GM18517 (cell line): Measurements from ENCODE around the gene EGLN3.
"Not testable (repeated sequence)": the region's sequence is repeated elsewhere in the genome, so short reads cannot be mapped to it uniquely, and the experiment has no call there.

ENCODE experiments used
- ATAC-seq: cut with Tn5 transposase; IDR thresholded peaks from one replicate; pipeline ENCODE4 v1.9.1; 2021; ENCODE audit warnings: mild to moderate bottlenecking, moderate library complexity; ENCODE audit not compliant: unreplicated experiment

Gene EGLN3

DNA sequence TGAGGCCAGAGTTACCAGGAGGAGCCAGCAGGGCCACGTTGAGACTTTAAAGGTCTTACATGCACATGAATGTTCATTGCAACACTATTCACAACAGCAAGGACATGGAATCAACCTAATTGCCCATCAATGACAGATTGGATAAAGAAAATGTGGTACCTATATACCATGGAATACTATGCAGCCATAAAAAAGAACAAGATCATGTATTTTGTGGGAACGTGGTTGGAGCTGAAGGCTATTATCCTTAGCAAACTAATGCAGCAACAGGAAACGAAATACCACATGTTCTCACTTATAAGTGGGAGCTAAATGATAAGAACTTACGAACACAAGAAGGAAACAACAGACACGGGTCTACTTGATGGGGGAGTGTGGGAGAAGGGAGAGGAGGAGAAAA is 11.6 kb upstream of the EGLN3 start:
- not testable (repeated sequence) for ATAC-seq

DNA sequence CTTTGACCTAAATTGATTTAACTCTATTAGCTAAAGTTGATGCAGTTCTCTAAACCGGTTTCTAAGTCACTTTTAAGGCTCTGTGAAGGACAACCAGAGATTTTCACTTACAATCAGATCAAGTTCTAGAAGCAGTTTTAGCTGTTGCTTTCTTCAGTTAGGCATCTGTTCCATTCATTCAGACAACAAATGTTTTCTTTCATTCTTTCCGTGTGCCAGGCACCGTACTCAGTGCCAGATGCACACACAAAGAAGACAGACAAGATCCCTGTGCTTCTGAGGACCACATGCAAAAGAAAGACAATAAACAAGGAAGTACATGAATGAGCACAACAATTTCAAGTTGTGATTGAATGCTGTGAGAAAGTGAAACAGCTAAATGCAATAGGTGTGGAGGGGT is 11.1 kb upstream of the EGLN3 start:
- no peak for ATAC-seq

DNA sequence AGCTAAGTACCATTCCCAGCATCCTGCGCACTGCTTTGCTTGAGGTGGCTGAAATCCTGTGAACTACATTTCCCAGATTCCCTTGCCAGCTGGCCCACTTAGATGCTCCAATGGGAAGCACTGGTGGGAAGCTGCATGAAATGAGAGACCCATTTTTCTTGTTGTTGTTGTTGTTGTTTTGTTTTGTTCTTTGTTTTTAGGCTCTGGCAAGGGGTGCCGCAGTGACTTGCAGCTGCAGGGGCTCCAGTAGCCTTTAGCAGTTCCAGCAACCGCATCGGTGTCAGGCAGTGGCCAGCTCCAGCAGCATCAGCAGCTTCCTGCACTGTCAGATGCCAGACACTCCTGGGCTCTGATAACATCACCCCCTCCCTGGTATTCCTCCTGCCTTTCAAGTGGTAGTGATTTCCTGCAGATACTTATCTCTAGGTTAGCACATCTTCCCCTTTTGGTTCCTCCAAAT is 8.8 kb upstream of the EGLN3 start:
- no peak for ATAC-seq

DNA sequence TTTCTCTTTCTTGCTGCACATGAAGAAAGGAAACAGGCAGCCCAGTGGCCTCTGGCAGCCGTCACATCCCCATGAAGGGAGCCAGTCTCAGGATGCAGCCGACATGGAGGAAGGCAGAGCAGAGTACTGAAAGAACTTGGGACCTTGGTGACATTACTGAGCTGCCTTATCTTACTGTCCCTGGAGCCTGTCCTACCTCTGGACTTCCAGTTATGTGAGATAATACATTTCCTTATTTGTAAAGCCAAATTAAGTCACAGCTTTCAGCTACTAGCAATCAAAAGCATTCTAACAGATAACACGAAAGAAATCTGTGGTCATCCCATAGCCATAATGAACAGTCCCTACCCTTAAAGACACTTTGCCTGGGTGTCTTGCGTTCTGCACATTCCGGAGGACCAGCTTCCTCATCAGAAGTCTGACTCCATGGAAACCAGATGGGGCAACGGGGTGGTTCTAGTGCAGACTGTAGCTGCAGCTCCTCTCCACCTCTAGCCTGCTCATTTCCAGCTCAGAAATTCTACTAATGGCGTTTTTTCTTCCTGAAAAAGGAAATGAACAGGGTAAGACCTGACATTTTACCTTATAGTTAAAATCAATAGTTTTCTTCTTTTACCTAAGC is 7.8 kb upstream of the EGLN3 start:
- no peak for ATAC-seq

DNA sequence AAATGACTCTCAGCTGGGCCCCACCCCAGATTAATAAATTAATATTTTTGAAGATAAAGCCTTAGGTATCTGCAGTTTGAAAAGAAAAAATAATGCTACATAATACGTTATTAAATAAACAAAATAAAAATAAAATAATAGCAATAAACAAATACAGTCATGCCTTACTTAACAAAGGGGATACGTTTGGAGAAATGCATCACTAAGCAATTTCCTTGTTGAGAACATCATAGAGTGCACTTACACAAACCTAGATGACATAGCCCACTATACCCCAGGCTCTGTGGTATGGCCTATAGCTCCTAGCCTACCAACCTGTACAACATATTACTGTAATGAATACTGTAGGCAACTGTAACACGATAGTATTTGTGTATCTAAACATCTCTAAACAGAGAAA is 7.1 kb upstream of the EGLN3 start:
- ATAC-seq: no peak

DNA sequence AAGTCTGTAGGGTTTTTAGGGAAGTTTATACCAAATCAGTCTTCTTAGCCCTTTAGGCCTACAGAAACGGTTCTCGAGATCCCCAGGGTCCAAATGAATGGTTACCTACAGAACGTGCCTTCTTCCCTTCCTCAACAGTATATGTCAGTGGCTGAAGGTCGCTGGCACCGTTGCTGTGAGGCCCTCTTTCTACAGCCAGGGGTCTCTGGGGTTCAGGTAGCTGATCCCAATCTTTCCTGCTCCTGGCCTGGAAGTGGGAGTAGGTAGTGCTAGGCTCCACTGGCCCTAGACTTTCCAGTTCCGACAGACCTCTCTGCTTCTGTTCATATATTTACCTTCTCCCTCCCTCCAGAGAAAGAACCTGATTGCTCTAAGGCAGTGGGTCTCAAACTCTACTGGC is 6.4 kb upstream of the EGLN3 start:
- ATAC-seq: no peak

DNA sequence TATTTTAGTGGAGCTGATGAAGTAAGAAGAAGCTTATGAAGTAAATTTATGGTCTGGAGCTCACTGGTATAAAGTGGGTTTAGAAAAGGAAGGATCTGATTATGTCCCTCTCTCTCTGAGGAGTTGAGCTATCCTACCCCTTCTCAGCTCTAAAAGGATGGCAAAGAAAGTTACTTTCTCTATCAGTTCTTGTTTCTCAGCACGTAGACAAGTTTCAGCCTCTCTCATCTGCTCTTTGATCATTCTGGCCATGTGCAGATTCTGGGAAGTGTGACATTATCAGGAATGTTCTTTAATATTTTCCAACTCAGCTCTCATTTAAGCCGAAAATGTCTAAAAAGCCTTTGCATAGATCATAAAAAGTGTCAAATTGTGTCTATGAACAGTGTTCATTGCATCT is 5.8 kb upstream of the EGLN3 start:
- no peak for ATAC-seq

DNA sequence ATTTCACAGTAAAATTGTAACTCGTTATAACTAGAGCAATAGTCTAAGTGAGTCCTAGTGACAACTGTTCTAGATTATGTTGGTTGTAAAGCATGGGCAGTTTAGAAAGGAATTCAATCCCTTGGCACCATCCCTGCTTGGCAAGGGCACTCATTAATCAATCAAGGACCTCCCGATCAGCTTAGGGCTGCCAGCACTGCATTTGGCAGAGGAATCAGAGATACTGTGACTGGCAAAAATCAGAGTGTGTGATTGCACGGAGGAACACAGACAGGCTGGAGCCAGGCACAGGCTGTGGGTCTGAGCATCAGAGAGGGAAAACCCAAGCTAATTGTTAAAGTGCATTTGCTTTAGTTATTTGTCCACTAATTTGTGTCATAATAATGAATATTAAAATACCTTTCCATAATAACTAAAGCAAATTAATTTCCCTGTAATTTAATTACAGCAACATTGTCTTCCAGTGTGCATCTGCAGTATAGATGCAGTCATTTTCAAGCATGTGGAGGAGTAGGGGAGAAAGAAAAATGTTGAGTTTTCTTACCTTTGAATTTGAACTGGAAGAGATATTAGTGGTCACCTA is 3.2 kb upstream of the EGLN3 start:
- ATAC-seq: no peak

DNA sequence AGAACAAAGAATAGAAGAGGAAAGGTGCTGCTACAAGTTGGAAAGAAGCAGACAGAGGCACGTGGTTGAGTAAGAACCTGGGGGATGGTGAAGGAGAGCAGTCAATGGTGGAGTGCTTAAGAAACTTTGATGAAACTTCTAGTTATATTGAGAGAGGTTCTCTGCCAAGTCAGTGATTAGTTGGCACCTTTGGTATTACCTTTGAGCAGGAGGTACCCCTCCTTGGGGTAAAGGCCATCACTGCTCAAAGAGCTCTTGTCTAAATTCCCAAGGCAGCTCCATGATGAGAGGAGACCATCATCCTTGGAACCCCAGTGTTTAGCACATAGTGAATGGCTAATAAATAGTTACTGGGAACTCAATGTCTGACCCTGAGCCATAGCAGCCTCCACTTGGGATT is 1.7 kb upstream of the EGLN3 start:
- no peak for ATAC-seq

DNA sequence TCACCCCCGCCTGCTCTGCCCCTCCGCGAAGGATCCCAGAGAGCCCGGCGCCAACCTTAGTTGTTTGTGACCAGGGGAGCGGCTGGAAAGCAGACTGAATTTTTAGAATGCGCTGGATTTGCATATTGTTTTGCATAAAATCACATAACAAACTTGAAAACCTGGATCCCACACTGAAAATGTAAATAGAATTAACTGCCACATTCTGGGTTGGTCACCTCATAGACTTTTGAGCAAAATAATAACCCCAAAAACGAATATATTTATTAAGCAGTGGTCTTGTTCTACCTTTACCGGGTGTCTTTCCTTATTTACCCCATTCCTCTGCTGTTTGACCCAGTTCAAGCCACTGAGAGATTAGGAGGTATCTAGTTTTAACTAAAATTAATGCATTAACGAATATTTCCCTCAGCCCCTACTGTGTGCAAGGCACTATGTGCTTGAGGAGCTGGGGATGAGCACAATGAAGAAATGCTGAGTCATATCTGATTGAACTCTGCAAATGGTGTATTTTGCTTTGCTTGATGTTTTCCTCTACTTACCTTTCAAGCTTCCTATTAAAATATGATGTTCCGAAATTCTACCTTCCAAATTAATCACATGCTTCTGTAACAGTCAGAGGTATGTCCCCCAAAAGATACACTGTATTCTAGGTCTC is 438 bp upstream of the EGLN3 start:
- ATAC-seq: no peak

DNA sequence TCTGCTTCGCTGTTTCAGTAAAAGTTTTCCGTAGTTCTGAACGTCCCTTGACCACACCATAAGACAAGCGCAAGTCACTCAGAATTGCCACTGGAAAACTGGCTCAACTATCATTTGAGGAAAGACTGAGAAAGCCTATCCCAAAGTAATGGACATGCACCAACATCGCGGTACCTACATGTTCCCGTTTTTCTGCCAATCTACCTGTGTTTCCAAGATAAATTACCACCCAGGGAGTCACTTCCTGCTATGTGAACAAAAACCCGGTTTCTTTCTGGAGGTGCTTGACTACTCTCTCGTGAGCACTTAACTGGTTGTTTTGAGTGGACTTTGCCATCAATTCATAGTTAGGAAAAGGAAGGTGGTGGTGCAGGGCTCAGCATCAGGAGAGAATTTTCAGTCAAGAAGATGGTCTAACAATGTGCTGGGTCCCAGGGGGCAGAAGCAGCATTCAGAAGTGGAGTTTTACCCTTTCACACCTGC is 1.4 kb downstream of the EGLN3 start:
- ATAC-seq: no peak

DNA sequence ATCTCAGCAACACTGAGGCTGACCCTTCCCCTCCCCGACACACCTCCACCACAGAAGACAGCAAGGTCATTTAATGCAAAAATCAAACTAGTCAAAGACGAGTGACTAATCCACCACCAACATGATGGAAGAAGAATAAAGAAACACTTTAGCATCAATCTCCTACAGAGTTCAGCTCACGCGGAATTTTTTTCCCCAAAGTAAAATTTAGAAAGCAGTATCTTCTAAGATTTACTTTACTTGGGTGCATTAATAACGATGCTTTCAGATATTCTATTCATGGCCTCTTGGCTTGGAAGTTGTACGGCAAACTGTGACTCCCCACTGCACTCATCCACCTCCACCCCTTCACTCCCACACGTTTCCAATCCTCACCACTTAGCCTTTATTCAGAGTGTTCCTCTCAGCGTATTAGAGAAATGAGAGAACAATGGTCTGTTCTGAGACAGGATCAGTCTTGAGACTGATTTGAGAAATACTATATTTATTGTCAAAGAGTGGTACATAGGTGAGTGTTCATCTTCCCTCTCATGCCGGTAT is 1.9 kb downstream of the EGLN3 start:
- ATAC-seq: no peak

DNA sequence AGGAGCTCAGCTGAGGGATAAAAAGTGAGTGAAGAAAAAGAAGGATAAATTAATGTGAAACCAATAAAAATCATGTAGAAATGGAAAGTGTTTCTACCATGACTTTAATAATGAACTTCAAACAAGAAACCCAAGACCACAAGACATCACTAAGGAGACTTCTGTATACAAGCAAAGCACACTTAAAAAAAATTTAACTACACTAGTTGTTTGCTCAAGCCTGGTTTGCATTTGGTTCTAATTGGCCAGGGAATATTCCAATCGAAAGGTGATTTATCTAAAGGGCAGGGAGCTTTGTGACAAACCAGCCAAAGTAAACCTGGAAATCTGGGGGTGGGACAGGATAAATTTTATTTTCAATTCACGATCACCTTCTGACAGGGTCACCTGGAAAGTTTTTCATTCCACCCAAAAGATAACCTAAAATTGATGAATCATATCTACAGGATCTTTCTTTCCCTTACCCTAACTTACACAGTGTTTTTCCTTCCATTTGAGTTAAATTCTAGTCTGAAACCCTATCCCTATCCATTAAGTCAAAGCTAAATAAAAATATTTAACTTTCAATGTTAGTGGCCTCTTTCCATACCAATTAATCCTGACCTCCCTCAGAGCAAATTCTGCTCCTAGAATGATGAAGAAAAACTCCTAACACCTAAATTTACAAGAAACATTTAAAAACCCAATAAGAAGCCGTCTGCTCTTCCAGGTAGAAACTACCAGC is 2.6 kb downstream of the EGLN3 start:
- no peak for ATAC-seq

DNA sequence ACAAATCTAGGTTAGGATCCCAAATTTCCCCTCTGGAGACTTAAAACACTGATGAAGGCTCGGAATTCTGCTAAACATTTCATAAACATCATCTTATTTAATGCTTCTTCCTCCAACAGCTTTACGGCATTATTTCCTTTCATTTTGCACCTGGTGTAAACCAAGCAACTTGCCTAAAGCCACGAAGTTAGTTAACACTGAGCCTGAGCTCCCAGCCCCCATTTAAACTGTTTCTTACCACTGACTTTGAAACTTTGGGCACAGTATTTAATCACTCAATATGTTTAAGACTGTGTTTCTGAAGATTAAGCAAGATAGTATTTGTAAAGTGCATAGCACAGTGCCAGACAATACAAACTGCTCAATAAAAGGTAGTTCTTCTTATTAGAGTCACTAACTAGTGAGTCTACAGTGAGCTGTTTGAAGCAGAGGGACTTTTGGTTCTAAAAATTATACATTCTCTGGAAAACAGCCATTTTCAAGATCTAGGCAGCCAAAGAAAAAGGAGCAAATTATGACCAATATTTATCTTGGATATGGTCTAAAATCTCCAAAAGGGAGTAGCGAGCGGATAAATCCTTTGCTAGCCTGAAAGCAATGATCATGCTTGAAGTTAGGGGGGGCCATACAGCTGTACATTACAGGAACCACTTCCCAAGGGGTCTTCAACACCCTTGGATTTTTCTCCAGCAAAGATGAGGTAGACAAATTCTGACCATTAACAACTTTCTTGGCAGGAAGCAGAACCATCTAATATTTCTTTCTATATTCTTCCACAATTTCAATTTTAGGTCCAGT is 4.0 kb downstream of the EGLN3 start:
- ATAC-seq: no peak

DNA sequence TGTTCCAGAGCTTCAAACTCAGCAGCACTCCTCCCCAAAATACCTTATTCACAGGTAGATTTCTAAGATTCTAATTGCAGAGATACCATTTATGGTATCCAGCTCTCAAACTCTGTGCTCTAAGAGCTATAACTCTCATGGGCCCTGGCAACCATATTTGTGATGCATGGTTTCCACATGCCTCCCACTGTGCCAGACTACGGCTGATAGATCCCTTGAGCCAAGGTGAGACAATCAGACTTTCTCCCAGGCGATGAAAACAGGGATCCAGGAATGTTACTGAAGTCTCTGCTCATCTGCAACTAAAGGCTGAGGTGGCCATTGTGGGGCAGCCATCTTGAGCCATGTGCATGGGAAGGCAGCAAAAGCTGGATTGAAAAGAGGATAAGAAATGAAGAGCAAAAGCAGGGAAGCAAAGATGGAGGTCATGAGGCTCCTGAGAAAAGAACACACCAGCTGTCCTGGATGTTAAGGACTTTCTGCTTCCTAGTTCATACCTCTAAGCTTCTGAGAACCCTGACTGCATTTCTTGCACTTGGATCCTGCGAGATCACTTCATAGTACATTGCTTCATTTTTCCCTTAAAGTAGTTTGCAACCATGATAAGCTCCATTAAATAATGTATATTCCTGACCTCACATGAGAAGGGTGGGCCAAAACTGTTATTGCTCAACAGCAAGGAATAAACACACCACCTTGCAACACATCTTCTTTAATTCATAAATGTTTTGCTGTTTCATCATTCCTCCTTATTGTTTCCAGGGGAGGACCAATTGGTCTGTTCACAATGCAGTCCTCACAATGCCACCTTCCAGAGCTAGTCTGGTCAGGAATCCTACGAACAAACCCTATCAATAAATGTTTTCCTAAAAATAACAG is 5.4 kb downstream of the EGLN3 start:
- no peak for ATAC-seq

DNA sequence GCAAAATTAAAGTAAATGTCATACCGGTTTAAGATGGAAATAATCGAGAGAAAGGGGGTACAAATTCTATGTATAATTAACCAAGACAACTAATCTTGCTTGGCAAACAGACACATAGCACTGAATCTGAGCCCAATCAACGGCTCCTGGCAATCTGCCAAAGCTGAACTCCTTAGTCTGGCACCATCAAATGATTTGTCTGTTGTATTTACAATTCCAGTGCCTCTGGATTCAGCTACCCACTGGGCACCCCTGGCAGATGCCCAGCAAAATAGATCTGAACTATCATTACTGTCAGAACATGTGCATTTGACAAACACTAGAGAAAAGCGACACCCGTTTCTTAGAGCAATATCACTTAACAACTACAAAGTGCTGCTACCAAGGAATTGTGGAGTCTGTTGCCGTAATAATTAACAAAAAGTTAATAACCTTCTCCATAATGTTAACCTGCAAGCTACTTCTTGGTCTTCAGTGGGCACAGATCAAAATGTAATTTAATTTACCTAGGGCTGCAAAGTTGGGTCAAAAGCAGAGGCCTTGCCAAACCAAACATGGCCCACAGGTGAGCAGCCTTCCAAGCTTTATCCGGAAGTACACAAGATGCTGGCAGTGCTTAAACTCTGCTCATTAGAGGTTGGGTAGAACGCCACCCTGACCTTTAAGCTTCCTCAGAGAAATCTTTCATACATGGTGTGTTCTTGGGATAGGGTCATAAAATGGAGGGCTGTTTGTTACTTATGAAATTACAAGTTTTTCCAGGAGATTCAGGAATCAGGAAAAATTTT is 7.6 kb downstream of the EGLN3 start:
- ATAC-seq: no peak

DNA sequence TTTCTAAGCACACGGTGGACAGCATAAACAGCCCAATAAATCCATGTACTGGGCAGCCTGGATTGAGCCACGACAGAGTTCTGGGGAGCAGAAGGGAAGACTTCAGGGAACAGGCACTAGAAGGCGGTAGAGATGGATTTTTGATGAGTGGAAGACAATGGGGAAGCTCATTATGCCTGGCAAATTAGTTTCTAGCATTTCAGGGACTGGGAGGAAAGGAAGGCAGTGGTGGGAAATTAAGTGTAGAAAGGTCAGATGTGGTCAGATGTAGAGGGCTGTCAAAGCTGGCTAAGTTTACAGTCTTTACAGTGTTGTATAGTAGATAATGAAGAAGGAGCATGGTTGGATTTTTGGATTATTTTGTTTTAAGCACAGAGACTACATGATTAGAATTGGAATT is 9.2 kb downstream of the EGLN3 start:
- ATAC-seq: no peak

DNA sequence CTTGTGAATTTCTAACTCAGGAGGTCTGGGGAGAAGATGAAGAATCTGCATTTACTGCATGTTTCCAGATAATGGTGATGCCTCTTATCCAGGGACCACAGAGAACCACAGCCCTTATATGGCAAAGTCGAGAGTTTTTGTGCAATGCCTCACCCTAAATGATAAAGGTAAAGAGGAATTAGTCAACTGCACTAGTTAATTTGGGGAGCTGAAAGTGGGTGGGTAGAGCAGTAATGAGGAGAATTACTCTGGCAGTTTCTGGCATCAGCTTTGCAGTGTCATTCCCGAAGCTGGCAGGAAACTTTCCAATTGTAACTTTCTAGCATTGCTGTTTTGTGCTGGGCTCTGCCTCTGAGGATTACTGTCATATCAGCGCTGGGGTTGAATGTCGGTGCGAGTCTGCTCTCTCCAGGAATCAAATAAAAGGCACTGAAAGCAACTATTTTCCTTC is 10.3 kb downstream of the EGLN3 start:
- no peak for ATAC-seq
